Measurements from ENCODE around the gene RABGGTB.
"Not testable (repeated sequence)": the region's sequence is repeated elsewhere in the genome, so short reads cannot be mapped to it uniquely, and the experiment has no call there.

Gene RABGGTB

GRCh38 chr1:75770761-75771160, 15.3 kb upstream of the RABGGTB start:
- TF ChIP-seq CTCF (IDR thresholded peaks at IDR 0.05; ENCODE audit: low read depth, low read length), result no peak
- DNase-seq (ENCODE audit: extremely low read depth, low read depth), result no peak

GRCh38 chr1:75771978-75772377, 14.1 kb upstream of the RABGGTB start:
- no peak for TF ChIP-seq CTCF (IDR thresholded peaks at IDR 0.05; ENCODE audit: low read depth, low read length)

GRCh38 chr1:75777812-75778211, 8.2 kb upstream of the RABGGTB start:
- DNase-seq (ENCODE audit: extremely low read depth, low read depth), result not testable (repeated sequence)

More at GRCh38 chr1:75771978-75772377, 14.1 kb upstream of the RABGGTB start:
- no peak for DNase-seq (ENCODE audit: extremely low read depth, low read depth)

GRCh38 chr1:75778694-75779093, 7.4 kb upstream of the RABGGTB start:
- not testable (repeated sequence) for DNase-seq (ENCODE audit: extremely low read depth, low read depth)

- DNase-seq (ENCODE audit: extremely low read depth, low read depth), result not testable (repeated sequence)
Observed at GRCh38 chr1:75780183-75780582, 5.9 kb upstream of the RABGGTB start.

- DNase-seq (ENCODE audit: extremely low read depth, low read depth), result not testable (repeated sequence)
Observed at GRCh38 chr1:75783920-75784319, 2.1 kb upstream of the RABGGTB start.

- TF ChIP-seq CTCF (IDR thresholded peaks at IDR 0.05; ENCODE audit: low read depth, low read length), result no peak
- DNase-seq (ENCODE audit: extremely low read depth, low read depth), result no peak
Observed at GRCh38 chr1:75785320-75785982, 605 bp upstream of the RABGGTB start.

- DNase-seq (ENCODE audit: extremely low read depth, low read depth), result no peak
- TF ChIP-seq CTCF (IDR thresholded peaks at IDR 0.05; ENCODE audit: low read depth, low read length), result no peak
Observed at GRCh38 chr1:75786901-75787493, 941 bp downstream of the RABGGTB start.

- DNase-seq (ENCODE audit: extremely low read depth, low read depth), result no peak
- TF ChIP-seq CTCF (IDR thresholded peaks at IDR 0.05; ENCODE audit: low read depth, low read length), result no peak
Observed at GRCh38 chr1:75787524-75787923, 1.5 kb downstream of the RABGGTB start.
